GM12891 (cell line): ENCODE measurements around the gene PITRM1.

Source experiments
- POLR2A ChIP-seq: IDR thresholded peaks from 2 replicates; pipeline ENCODE4 v1.6.1; 2011; ENCODE audit warnings: low read depth, low read length, control low read depth
- POLR2AphosphoS5 ChIP-seq: IDR thresholded peaks from 2 replicates; pipeline ENCODE4 v1.6.1; 2011; ENCODE audit warnings: low read depth, low read length, control low read depth
- SPI1 ChIP-seq: IDR thresholded peaks from 2 replicates; pipeline ENCODE4 v1.6.1; 2011; ENCODE audit warnings: low read depth, low read length, control low read depth

DNA sequence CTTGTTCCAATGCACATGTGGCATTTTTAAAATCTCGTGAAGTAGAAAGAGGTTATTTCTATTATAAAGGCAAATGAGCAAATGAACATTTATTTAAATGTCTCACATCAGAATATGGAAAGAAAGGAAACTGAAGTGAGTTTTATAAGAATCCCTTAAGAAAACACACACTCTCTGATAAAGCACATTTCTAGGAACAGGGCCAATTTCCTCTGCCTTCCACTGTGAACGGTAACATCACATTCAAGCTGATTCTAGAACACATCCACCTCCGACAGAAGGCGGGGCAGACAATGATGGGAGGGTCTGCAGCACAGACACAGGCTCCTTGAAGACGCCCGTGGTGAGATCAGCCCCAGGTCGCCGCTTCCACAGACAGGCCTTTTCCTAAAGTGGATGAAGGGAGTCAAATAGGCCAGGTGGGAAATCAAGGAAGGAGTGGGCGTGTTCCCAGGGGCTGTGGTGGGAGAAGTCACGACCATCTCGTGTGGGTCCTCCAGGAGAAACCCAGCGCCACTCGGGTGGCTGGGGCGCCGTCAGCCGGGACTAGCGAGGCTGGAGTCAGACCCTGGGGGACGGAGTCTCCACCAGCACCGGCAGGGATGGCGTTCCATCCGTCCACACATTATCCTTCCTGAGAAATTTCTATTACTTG, 31.1 kb downstream of the PITRM1 start:
- TF ChIP-seq POLR2AphosphoS5 (no peak), POLR2A (no peak), SPI1 (no peak)
